Choroid plexus epithelial cell (primary cell): ENCODE measurements around the gene INTS3.
A peak's percentile ranks its signal among the peaks of the same experiment; 100 is the strongest.
"Not testable (repeated sequence)": the region's sequence is repeated elsewhere in the genome, so short reads cannot be mapped to it uniquely, and the experiment has no call there.

ENCODE experiments used
- DNase-seq: peaks from one replicate; pipeline ENCODE4 v3.0.0-alpha.2; 2010; ENCODE audit warnings: low read depth
- H3K4me3 ChIP-seq: 2 replicates; pipeline ENCODE4 v1.5.1; 2011; ENCODE audit warnings: low read depth, mild to moderate bottlenecking, control low read depth, low read length, moderate library complexity
- CTCF ChIP-seq: conservative IDR thresholded peaks from 2 replicates; pipeline ENCODE4 v1.5.1; 2011; ENCODE audit warnings: low read depth, mild to moderate bottlenecking, control low read depth, inconsistent platforms, low read length, moderate library complexity

INTS3 gene

DNA sequence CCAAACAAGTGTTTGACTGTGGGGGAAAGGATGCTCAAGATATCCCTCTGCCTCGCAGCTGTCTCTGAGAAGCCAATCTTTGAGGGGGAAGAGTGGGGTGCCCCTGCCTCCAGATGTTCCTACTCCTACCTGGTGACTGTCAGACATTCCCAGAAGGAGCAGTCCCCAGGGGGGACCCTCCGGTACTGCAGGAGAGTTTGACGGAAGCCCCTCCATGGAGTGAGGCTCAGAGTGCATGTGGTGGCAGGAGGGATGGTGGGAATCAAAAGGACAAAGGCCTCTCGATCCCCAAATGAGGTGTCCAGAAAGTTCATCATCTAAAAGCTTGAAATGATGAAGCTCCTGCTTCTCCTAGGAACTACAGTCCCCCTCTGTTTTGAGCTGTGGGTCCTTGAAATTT lies 52.7 kb downstream of the INTS3 start:
- DNase-seq, result no peak
- H3K4me3 ChIP-seq, result no peak overlapping the region
- no peak for TF ChIP-seq CTCF

DNA sequence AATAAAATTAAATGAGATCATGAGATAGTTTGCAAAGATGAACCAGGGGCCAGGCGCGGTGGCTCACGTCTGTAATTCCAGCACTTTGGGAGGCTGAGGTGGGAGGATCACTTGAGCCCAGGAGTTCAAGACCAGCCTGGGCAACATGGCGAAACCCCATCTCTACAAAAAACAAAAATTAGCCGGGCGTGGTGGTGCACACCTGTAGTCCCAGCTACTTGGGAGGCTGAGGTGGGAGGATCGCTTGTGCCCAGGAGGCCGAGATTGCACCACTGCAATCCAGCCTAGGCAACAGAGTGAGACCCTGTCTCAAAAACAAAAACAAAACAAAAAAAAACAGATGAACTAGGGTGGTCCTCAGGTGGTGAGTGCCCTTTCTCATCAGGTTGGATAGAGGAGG lies 54.8 kb downstream of the INTS3 start:
- not testable (repeated sequence) for DNase-seq
- H3K4me3 ChIP-seq, result peak overlapping the region; percentile 75

DNA sequence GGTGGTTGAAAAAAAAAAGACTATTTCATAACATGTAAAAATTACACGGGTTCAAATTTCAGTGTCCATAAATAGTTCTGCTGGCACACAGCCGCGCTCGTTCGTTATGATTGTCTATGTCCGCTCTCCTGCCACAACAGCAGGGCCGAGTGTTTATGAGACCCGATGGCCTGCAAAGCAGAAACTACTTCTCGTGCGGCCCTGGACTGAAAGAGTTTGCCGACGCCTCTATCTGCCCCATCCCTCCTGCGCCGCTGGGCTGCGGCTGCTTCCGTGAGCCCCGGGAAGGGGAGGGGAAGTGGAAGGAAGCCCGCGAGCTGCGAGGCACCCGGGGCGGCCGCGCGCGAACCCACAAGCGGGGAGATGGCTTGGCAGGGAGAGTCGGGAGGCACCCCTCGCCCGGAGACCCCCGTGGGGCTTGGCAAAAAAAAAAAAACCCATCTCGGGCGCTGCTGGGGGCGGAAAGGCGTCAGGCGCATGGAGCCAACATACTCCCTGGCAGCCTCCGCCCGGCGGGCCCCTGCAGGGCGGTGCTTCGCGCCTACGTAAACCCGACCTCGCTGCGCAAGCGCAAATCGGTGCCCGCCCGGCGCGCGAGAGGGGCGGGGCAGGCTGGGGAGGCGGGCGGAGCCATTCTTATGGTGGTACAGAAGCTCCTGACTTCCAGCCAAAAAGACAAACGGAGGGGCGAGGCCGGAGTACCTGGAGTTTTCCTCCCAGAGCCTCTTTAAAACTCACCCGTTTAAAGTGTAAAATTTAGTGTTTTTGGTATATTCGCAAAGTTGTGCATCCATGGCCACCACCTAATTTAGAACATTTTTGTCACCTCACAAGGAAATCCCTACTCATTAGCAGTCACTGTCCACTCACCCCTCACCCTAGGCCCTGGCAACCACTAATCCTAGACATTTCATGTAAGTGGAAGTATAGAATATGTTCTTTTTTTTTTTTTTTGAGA lies 55.7 kb downstream of the INTS3 start:
- TF ChIP-seq CTCF, result peak; percentile 15
- peak; percentile 94 for DNase-seq
- H3K4me3 ChIP-seq, result peak overlapping the region; percentile 75

GRCh38 chr1:153786038-153786790 lies 58.4 kb downstream of the INTS3 start:
- TF ChIP-seq CTCF, result no peak
- no peak overlapping the region for H3K4me3 ChIP-seq
- no peak for DNase-seq

- H3K4me3 ChIP-seq, result no peak overlapping the region
- TF ChIP-seq CTCF, result no peak
- no peak for DNase-seq
Observed at GRCh38 chr1:153789478-153790034, 61.7 kb downstream of the INTS3 start.

- peak; percentile 59 for DNase-seq
- TF ChIP-seq CTCF, result no peak
- H3K4me3 ChIP-seq, result peak overlapping the region; percentile 11
Observed at GRCh38 chr1:153790313-153790965, 62.6 kb downstream of the INTS3 start.
